ENCODE measurements around the gene LPP.

DNA sequence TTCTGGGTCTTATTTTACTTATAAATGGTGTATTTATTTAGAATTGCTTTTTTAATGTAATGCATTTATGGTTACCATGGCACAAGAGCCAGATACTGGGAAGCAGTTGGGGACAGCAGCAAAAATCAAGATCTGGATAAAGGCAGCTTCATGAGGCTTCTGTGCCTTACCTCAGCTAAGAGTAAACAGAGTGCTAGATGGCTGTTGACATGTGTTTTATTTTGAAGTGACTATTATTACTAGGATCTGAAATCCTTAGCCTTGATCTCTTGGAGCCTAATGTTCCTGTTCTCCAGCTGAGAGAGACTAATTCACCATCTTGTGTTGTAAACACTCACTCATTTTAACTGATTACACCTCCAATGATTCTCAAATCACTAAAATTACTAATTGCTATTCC is 317.8 kb downstream of the LPP start:
- TF ChIP-seq REST (IDR thresholded peaks at IDR 0.05; ENCODE audit: borderline replicate concordance in 1 of 2, low read depth in 1 of 2, low read length in 2 of 2), result no peak
- no peak for TF ChIP-seq TRAFD1 (CRISPR knock-in tag; IDR thresholded peaks at IDR 0.05; ENCODE audit: borderline replicate concordance)
- no peak for TF ChIP-seq BHLHE40 (IDR thresholded peaks at IDR 0.05; ENCODE audit: low read length)
- no peak for TF ChIP-seq ZNF281 (CRISPR knock-in tag; IDR thresholded peaks at IDR 0.05; ENCODE audit: borderline replicate concordance)
- TF ChIP-seq, protein P1, sequence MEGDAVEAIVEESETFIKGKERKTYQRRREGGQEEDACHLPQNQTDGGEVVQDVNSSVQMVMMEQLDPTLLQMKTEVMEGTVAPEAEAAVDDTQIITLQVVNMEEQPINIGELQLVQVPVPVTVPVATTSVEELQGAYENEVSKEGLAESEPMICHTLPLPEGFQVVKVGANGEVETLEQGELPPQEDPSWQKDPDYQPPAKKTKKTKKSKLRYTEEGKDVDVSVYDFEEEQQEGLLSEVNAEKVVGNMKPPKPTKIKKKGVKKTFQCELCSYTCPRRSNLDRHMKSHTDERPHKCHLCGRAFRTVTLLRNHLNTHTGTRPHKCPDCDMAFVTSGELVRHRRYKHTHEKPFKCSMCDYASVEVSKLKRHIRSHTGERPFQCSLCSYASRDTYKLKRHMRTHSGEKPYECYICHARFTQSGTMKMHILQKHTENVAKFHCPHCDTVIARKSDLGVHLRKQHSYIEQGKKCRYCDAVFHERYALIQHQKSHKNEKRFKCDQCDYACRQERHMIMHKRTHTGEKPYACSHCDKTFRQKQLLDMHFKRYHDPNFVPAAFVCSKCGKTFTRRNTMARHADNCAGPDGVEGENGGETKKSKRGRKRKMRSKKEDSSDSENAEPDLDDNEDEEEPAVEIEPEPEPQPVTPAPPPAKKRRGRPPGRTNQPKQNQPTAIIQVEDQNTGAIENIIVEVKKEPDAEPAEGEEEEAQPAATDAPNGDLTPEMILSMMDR (CRISPR knock-in tag; IDR thresholded peaks at IDR 0.05), result no peak
- no peak for TF ChIP-seq CREBL2 (CRISPR knock-in tag; IDR thresholded peaks at IDR 0.05; ENCODE audit: borderline replicate concordance)
- TF ChIP-seq SIX1 (CRISPR knock-in tag; IDR thresholded peaks at IDR 0.05; ENCODE audit: borderline replicate concordance), result no peak
